ENCODE results near the gene HTR4. TPM values are rescaled to one million over a fixed set of nuclear protein-coding genes. Genes with fewer than 3 reads are reported as not detected.

Gene HTR4
- total and polyA plus RNA-seq, 2 donors (not counting 1 experiment from before 2014, with no cell fraction given), result not detected

- no peak overlapping the region for H3K27ac ChIP-seq (ENCODE audit: insufficient read depth, low read length)
- no peaks in the 10 kb centered on the region for H3K9me3 ChIP-seq (ENCODE audit: control insufficient read depth, insufficient read depth, low read depth, low read length)
- no peaks in the 10 kb centered on the region for H3K36me3 ChIP-seq (ENCODE audit: control insufficient read depth, insufficient read depth, low read length)
- DNase-seq (ENCODE audit: low read depth in 2 of 2), result no peak
- no peaks in the 10 kb centered on the region for H4K20me1 ChIP-seq (ENCODE audit: control insufficient read depth, extremely low read depth, insufficient read depth, low read length)
- TF ChIP-seq CTCF (conservative IDR thresholded peaks at IDR 0.05 in 1 of 2, IDR thresholded peaks at IDR 0.05 in 1 of 2; ENCODE audit: low read depth in 1 of 2, low read length in 2 of 2) (no peak), EZH2 (IDR thresholded peaks at IDR 0.05; ENCODE audit: low read length, missing control alignments) (no peak)
- no peak overlapping the region for H3K4me2 ChIP-seq (ENCODE audit: extremely low read depth, insufficient read depth, low read length)
- H3K9ac ChIP-seq (ENCODE audit: insufficient read depth, low read length), result no peak overlapping the region
- H3K4me1 ChIP-seq (ENCODE audit: control insufficient read depth, extremely low read depth, insufficient read depth, low read length), result no peaks in the 10 kb centered on the region
- no peak overlapping the region for H2AFZ ChIP-seq (ENCODE audit: low read length)
- H3K27me3 ChIP-seq (ENCODE audit: control insufficient read depth, insufficient read depth, low read length), result no peaks in the 10 kb centered on the region
- H3K79me2 ChIP-seq (ENCODE audit: control insufficient read depth, insufficient read depth, low read length), result no peaks in the 10 kb centered on the region
- H3K4me3 ChIP-seq (replicated peaks in 1 of 4; ENCODE audit: control extremely low read depth in 1 of 4, insufficient read depth in 1 of 4, low read depth in 3 of 4, low read length in 4 of 4), result no peak overlapping the region
Measured at GRCh38 chr5:148684528-148684927, 30.2 kb upstream of the HTR4 start.

GRCh38 chr5:148683651-148684050 is 29.3 kb upstream of the HTR4 start:
- H3K9ac ChIP-seq (ENCODE audit: insufficient read depth, low read length), result no peak overlapping the region
- no peak overlapping the region for H2AFZ ChIP-seq (ENCODE audit: low read length)
- no peak overlapping the region for H3K4me3 ChIP-seq (replicated peaks in 1 of 4; ENCODE audit: control extremely low read depth in 1 of 4, insufficient read depth in 1 of 4, low read depth in 3 of 4, low read length in 4 of 4)
- no peaks in the 10 kb centered on the region for H3K9me3 ChIP-seq (ENCODE audit: control insufficient read depth, insufficient read depth, low read depth, low read length)
- no peak for DNase-seq (ENCODE audit: low read depth in 2 of 2)
- H3K27ac ChIP-seq (ENCODE audit: insufficient read depth, low read length), result no peak overlapping the region
- H3K79me2 ChIP-seq (ENCODE audit: control insufficient read depth, insufficient read depth, low read length), result no peaks in the 10 kb centered on the region
- H3K27me3 ChIP-seq (ENCODE audit: control insufficient read depth, insufficient read depth, low read length), result no peaks in the 10 kb centered on the region
- H4K20me1 ChIP-seq (ENCODE audit: control insufficient read depth, extremely low read depth, insufficient read depth, low read length), result no peaks in the 10 kb centered on the region
- no peaks in the 10 kb centered on the region for H3K36me3 ChIP-seq (ENCODE audit: control insufficient read depth, insufficient read depth, low read length)
- H3K4me2 ChIP-seq (ENCODE audit: extremely low read depth, insufficient read depth, low read length), result no peak overlapping the region
- H3K4me1 ChIP-seq (ENCODE audit: control insufficient read depth, extremely low read depth, insufficient read depth, low read length), result no peaks in the 10 kb centered on the region
- no peak for TF ChIP-seq EZH2 (IDR thresholded peaks at IDR 0.05; ENCODE audit: low read length, missing control alignments)
- TF ChIP-seq CTCF (conservative IDR thresholded peaks at IDR 0.05 in 1 of 2, IDR thresholded peaks at IDR 0.05 in 1 of 2; ENCODE audit: low read depth in 1 of 2, low read length in 2 of 2), result no peak

GRCh38 chr5:148682058-148683026 is 28.0 kb upstream of the HTR4 start:
- H3K9ac ChIP-seq (ENCODE audit: insufficient read depth, low read length), result no peak overlapping the region
- H3K27ac ChIP-seq (ENCODE audit: insufficient read depth, low read length), result no peak overlapping the region
- H3K9me3 ChIP-seq (ENCODE audit: control insufficient read depth, insufficient read depth, low read depth, low read length), result no peaks in the 10 kb centered on the region
- no peak for DNase-seq (ENCODE audit: low read depth in 2 of 2)
- H3K27me3 ChIP-seq (ENCODE audit: control insufficient read depth, insufficient read depth, low read length), result no peaks in the 10 kb centered on the region
- no peak overlapping the region for H2AFZ ChIP-seq (ENCODE audit: low read length)
- H3K4me2 ChIP-seq (ENCODE audit: extremely low read depth, insufficient read depth, low read length), result no peak overlapping the region
- H3K4me3 ChIP-seq (replicated peaks in 1 of 4; ENCODE audit: control extremely low read depth in 1 of 4, insufficient read depth in 1 of 4, low read depth in 3 of 4, low read length in 4 of 4), result no peak overlapping the region
- no peaks in the 10 kb centered on the region for H3K4me1 ChIP-seq (ENCODE audit: control insufficient read depth, extremely low read depth, insufficient read depth, low read length)
- TF ChIP-seq EZH2 (IDR thresholded peaks at IDR 0.05; ENCODE audit: low read length, missing control alignments), result no peak
- no peaks in the 10 kb centered on the region for H3K36me3 ChIP-seq (ENCODE audit: control insufficient read depth, insufficient read depth, low read length)
- no peaks in the 10 kb centered on the region for H3K79me2 ChIP-seq (ENCODE audit: control insufficient read depth, insufficient read depth, low read length)
- H4K20me1 ChIP-seq (ENCODE audit: control insufficient read depth, extremely low read depth, insufficient read depth, low read length), result no peaks in the 10 kb centered on the region
